Heart left ventricle (tissue), 16 donors: ENCODE results near the gene TBX4. TPM values are rescaled to one million over a fixed set of nuclear protein-coding genes. Genes with fewer than 3 reads are reported as not detected.

Source experiments
- ATAC-seq, 4 donors: fragments of 200-7000 bp; cut with Tn5 transposase; one replicate each; pipeline ENCODE4 v1.9.1; 2020 to 2022; ENCODE audit warnings: moderate library complexity in 4 of 4, mild to moderate bottlenecking in 3 of 4, moderate number of reproducible peaks in 1 of 4
- DNase-seq, 5 donors: peaks; one replicate each; pipeline ENCODE4 v3.0.0-alpha.2; 2020
- H3K27ac ChIP-seq, 12 donors: fragments of 200-600 bp; sonication (generic) in 4 of 12; one replicate each; pipeline versions ENCODE4 v1.5.0 to v1.8.0; 2016 to 2022; ENCODE audit warnings: mild to moderate bottlenecking in 2 of 12
- H3K27me3 ChIP-seq, 9 donors: fragments of 200-600 bp; sonication (generic) in 2 of 9; one replicate each; pipeline versions ENCODE4 v1.5.1 to v1.8.0; 2016 to 2022; ENCODE audit warnings: mild to moderate bottlenecking in 3 of 9
- H3K36me3 ChIP-seq, 9 donors: fragments of 200-600 bp; sonication (generic) in 2 of 9; one replicate each; pipeline versions ENCODE4 v1.5.0 to v1.8.0; 2018 to 2022; ENCODE audit warnings: mild to moderate bottlenecking in 2 of 9
- H3K4me1 ChIP-seq, 12 donors: fragments of 200-600 bp; sonication (generic) in 4 of 12; one replicate each; pipeline versions ENCODE4 v1.5.0 to v1.8.0; 2016 to 2022; ENCODE audit warnings: mild to moderate bottlenecking in 3 of 12
- H3K4me3 ChIP-seq, 12 donors: fragments of 200-600 bp; sonication (generic) in 4 of 12; one replicate each; pipeline versions ENCODE4 v1.5.0 to v1.8.0; 2017 to 2022; ENCODE audit warnings: mild to moderate bottlenecking in 9 of 12, moderate library complexity in 4 of 12
- H3K9me3 ChIP-seq, 12 donors: fragments of 200-600 bp; sonication (generic) in 4 of 12; one replicate each; pipeline versions ENCODE4 v1.5.0 to v1.8.0; 2016 to 2022; ENCODE audit warnings: mild to moderate bottlenecking in 1 of 12
- CTCF ChIP-seq, 12 donors: fragments of 200-600 bp; sonication (generic) in 4 of 12; IDR thresholded peaks; one replicate each; pipeline versions ENCODE4 v1.5.0 to v1.8.0; 2018 to 2022; ENCODE audit warnings: antibody characterized with exemption in 12 of 12, mild to moderate bottlenecking in 5 of 12
- POLR2A ChIP-seq, 2 donors: fragments of 450-650 bp; IDR thresholded peaks; one replicate each; pipeline ENCODE4 v1.6.1; 2017; ENCODE audit warnings: antibody characterized with exemption in 2 of 2, mild to moderate bottlenecking in 2 of 2, moderate library complexity in 2 of 2
- WGBS, 4 donors: extraction: QIAGEN DNeasy Blood & Tissue Kit in 2 of 4; methylation state at CpG; one replicate each; pipeline versions ENCODE4 v1.1.5 to v1.1.7; 2013 to 2018; 5-methylcytosine and 5-hydroxymethylcytosine counted together
- intact Hi-C, 10 donors: fragments of 100-400 bp; cut with DNase I; formaldehyde crosslinking; loops; one replicate each; pipeline versions ENCODE4 v1.11.1 to v1.14.2; 2022
- polyA plus RNA-seq, 2 donors: library from polyadenylated mRNA; stranded (reverse); fragments of 200-250 nt; gene quantifications; one replicate each; pipeline ENCODE4 v1.2.3, GENCODE V29; 2013
- total RNA-seq, 9 donors: library from RNA; depleted of rRNA in 2 of 9; stranded (reverse); fragments of >200 nt in 2 of 9; fragmentation: NEBNext Ultra II Directional in 3 of 9; extraction: Animal tissue kit (Norgen Biotek cat#: 25700) in 3 of 9; gene quantifications; one replicate each; pipeline versions ENCODE4 v1.1.0 to v1.2.4, GENCODE V29; 2016 to 2023
- donor health status: ischemic (EF 13 %, LVEDD 7.1; RV severe dilation, severe dysfunction).
- donor health status: healthy with polysubstance abuse.
- donor health status: DM: no; HTN: yes; CAD: no.
- donor health status: DM: no; HTN: no; CAD: no.
- donor health status: ischemic (EF 25% LVEDD 6.9; RV normal size, moderate dysfunction).
- donor health status: ischemic (EF 25% LVEDD 5.7; RV mildly dilated, moderate dysfunction).
- donor health status: healthy.
- donor health status: DM: yes; HTN: yes; CAD: no.
- donor health status: ischemic (EF 35%, LVEDD 5.7; RV mildly dilated, moderate dysfunction).
- donor health status: nonischemic (EF 11% LVEDD 7.7; RV severe dilation, severe dysfunction).
- donor health status: DM: yes; HTN: yes; CAD: no.
- donor health status: PGD.
- donor health status: ischemic (EF 29% LVEDD 5.4; RV normal size, mild dysfunction).
- donor health status: nonischemic (EF 23%, LVEDD 6.1; RV moderate dilation, normal function).

TBX4 gene
- total and polyA plus RNA-seq, 11 donors = 0.07 to 0.29 (median 0.10) TPM; not detected in 7

GRCh38 chr17:61456061-61456681 is 3.9 kb downstream of the TBX4 start:
- no peak for TF ChIP-seq CTCF (IDR thresholded peaks at IDR 0.05)
- no peak for TF ChIP-seq POLR2A (IDR thresholded peaks at IDR 0.05)
- Histone ChIP-seq H3K36me3 (no peaks in the 10 kb centered on the region), H3K9me3 (no peaks in the 10 kb centered on the region), H3K27me3 (peaks cover 67 to 100% (median 97%) of the 10 kb centered on the region in 9 donors), H3K4me3 (no peak overlapping the region), H3K4me1 (peaks cover 0 to 44% (median 18%) of the 10 kb centered on the region in 12 donors), H3K27ac (no peak overlapping the region)
- no peak for ATAC-seq
- intact Hi-C loops = no loop called here
- DNase-seq = no peak
- WGBS, 4 donors = 15 to 34% (median 23%) methylated on average over 18 to 47 of the region's 47 CpGs

GRCh38 chr17:61456688-61457225 is 4.5 kb downstream of the TBX4 start:
- ATAC-seq = no peak
- H3K27me3 ChIP-seq = peaks cover 67 to 100% (median 97%) of the 10 kb centered on the region in 9 donors

GRCh38 chr17:61457226-61457983 is 5.2 kb downstream of the TBX4 start:
- ATAC-seq (no peak), DNase-seq (peak in 1 of 5 donors; percentile 52)
- Histone ChIP-seq H3K9me3 (no peaks in the 10 kb centered on the region), H3K4me3 (peak overlapping the region in 11 of 12 donors; percentile 16 to 50 (median 34)), H3K36me3 (no peaks in the 10 kb centered on the region), H3K27me3 (peaks cover 66 to 100% (median 97%) of the 10 kb centered on the region in 9 donors), H3K4me1 (peaks cover 0 to 41% (median 13%) of the 10 kb centered on the region in 12 donors), H3K27ac (no peak overlapping the region)
- WGBS, 4 donors = 3 to 7% (median 4%) methylated on average over 34 to 39 of the region's 39 CpGs
- intact Hi-C loops = no loop called here
- TF ChIP-seq CTCF (IDR thresholded peaks at IDR 0.05) (no peak), POLR2A (IDR thresholded peaks at IDR 0.05) (no peak)

More at GRCh38 chr17:61456688-61457225, 4.5 kb downstream of the TBX4 start:
- H3K27ac ChIP-seq = no peak overlapping the region
- peaks cover 0 to 41% (median 16%) of the 10 kb centered on the region in 12 donors for H3K4me1 ChIP-seq
- 6 to 17% (median 10%) methylated on average over 21 to 45 of the region's 45 CpGs for WGBS, 4 donors
- no peaks in the 10 kb centered on the region for H3K36me3 ChIP-seq
- DNase-seq = peak in 1 of 5 donors; percentile 49
- no peaks in the 10 kb centered on the region for H3K9me3 ChIP-seq
- intact Hi-C loops = no loop called here
- peak overlapping the region in 6 of 12 donors; percentile 16 to 50 (median 35) for H3K4me3 ChIP-seq
- TF ChIP-seq CTCF (IDR thresholded peaks at IDR 0.05) (no peak), POLR2A (IDR thresholded peaks at IDR 0.05) (no peak)

- H3K36me3 ChIP-seq = no peaks in the 10 kb centered on the region
- H3K27me3 ChIP-seq = peaks cover 61 to 100% (median 97%) of the 10 kb centered on the region in 9 donors
- no peak for TF ChIP-seq CTCF (IDR thresholded peaks at IDR 0.05)
- TF ChIP-seq POLR2A (IDR thresholded peaks at IDR 0.05) = no peak
- peaks cover 0 to 38% (median 10%) of the 10 kb centered on the region in 12 donors for H3K4me1 ChIP-seq
- no peaks in the 10 kb centered on the region for H3K9me3 ChIP-seq
- 9 to 17% (median 12%) methylated on average over 9 to 14 of the region's 14 CpGs for WGBS, 4 donors
- DNase-seq (no peak), ATAC-seq (no peak)
- H3K27ac ChIP-seq = no peak overlapping the region
- H3K4me3 ChIP-seq = peak overlapping the region in 4 of 12 donors; percentile 16 to 35 (median 34)
- intact Hi-C loops = no loop called here
These were observed 5.8 kb downstream of the TBX4 start for GRCh38 chr17:61458000-61458399.
